SK-N-SH (cell line): ENCODE measurements around the gene LOC128125822.
A peak's percentile ranks its signal among the peaks of the same experiment; 100 is the strongest.

Experiments used
- CTCF ChIA-PET: fragments of 300-600, 350-600 bp; formaldehyde crosslinking; extraction: SDS; loops from one replicate; lab custom pipeline; 2021; lab: Yijun Ruan, JAX
- POLR2A ChIA-PET: fragments of 350-600 bp; sonication (Branson Sonifier 250); formaldehyde crosslinking; extraction: SDS; loops from one replicate; lab custom pipeline; 2020; ENCODE audit warnings: antibody characterized with exemption, inconsistent platforms; lab: Yijun Ruan, JAX
- DNase-seq: peaks from one replicate; pipeline ENCODE4 v3.0.0; 2012
- H2AFZ ChIP-seq: fragments of 200-600 bp; sonication (generic); 2 replicates; pipeline ENCODE4 v1.8.1; 2016; ENCODE audit warnings: antibody characterized with exemption, mild to moderate bottlenecking, low read depth
- H3F3A ChIP-seq: fragments of 200-600 bp; sonication (generic); replicated peaks from 2 replicates; pipeline ENCODE3; 2016; ENCODE audit warnings: antibody characterized with exemption, mild to moderate bottlenecking; ENCODE audit not compliant: insufficient read depth
- H3K27ac ChIP-seq, 2 experiments: fragments of 200-500 bp in 1 of 2; fragments of 200-600 bp in 1 of 2; sonication (Bioruptor generic) in 1 of 2; sonication (generic), shearing (Covaris generic) in 1 of 2; 2 replicates each; pipeline versions ENCODE4 v1.5.1 to v1.6.1; 2014 to 2016; ENCODE audit warnings: low read depth in 2 of 2, inconsistent platforms in 1 of 2, low read length in 1 of 2, mild to moderate bottlenecking in 1 of 2, mixed read lengths in 1 of 2
- H3K27me3 ChIP-seq: fragments of 200-600 bp; sonication (generic), shearing (Covaris generic); 2 replicates; pipeline ENCODE4 v1.6.1; 2016; ENCODE audit warnings: mixed run types; ENCODE audit not compliant: insufficient read depth
- H3K36me3 ChIP-seq, 2 experiments: fragments of 200-500 bp in 1 of 2; fragments of 200-600 bp in 1 of 2; sonication (Bioruptor generic) in 1 of 2; sonication (generic) in 1 of 2; replicated peaks in 1 of 2; 2 replicates each; pipeline versions ENCODE3 to v1.5.1; 2014 to 2016; ENCODE audit warnings: low read length in 1 of 2, mild to moderate bottlenecking in 1 of 2; ENCODE audit not compliant: insufficient read depth in 2 of 2, control insufficient read depth in 1 of 2
- H3K4me1 ChIP-seq, 2 experiments: fragments of 200-500 bp in 1 of 2; fragments of 200-600 bp in 1 of 2; sonication (Bioruptor generic) in 1 of 2; sonication (generic), shearing (Covaris generic) in 1 of 2; 2 replicates each; pipeline versions ENCODE4 v1.5.1 to v1.6.1; 2014 to 2016; ENCODE audit warnings: low read depth in 1 of 2, low read length in 1 of 2, mixed run types in 1 of 2; ENCODE audit not compliant: insufficient read depth in 2 of 2, control insufficient read depth in 1 of 2
- H3K4me2 ChIP-seq: fragments of 200-600 bp; sonication (generic), shearing (Covaris generic); 2 replicates; pipeline ENCODE4 v1.6.1; 2017; ENCODE audit warnings: mixed run types
- H3K4me3 ChIP-seq, 2 experiments: fragments of 200-500 bp in 1 of 2; fragments of 200-600 bp in 1 of 2; sonication (Bioruptor generic) in 1 of 2; sonication (generic), shearing (Covaris generic) in 1 of 2; 2 replicates each; pipeline versions ENCODE4 v1.5.1 to v1.8.1; 2014 to 2016; ENCODE audit warnings: low read depth in 2 of 2, inconsistent platforms in 1 of 2, low read length in 1 of 2, mild to moderate bottlenecking in 1 of 2, mixed read lengths in 1 of 2, moderate library complexity in 1 of 2
- H3K79me2 ChIP-seq: fragments of 200-600 bp; sonication (generic); 2 replicates; pipeline ENCODE4 v1.8.1; 2017; ENCODE audit warnings: mild to moderate bottlenecking; ENCODE audit not compliant: insufficient read depth
- H3K9ac ChIP-seq: fragments of 200-600 bp; sonication (generic); 2 replicates; pipeline ENCODE4 v1.6.1; 2017; ENCODE audit warnings: mixed run types
- H3K9me2 ChIP-seq: fragments of 200-600 bp; sonication (generic); 2 replicates; pipeline ENCODE4 v1.6.1; 2017; ENCODE audit warnings: mixed run types
- H3K9me3 ChIP-seq: fragments of 200-600 bp; sonication (generic); 2 replicates; pipeline ENCODE4 v1.6.1; 2017; ENCODE audit warnings: mixed run types, mild to moderate bottlenecking, moderate library complexity
- H4K20me1 ChIP-seq: fragments of 200-600 bp; sonication (generic); 2 replicates; pipeline ENCODE4 v1.6.1; 2017; ENCODE audit warnings: mild to moderate bottlenecking, mixed run types; ENCODE audit not compliant: insufficient read depth
- CTCF ChIP-seq: fragments of 200-600 bp; sonication (generic); IDR thresholded peaks from 2 replicates; pipeline ENCODE4 v1.6.1; 2017; ENCODE audit warnings: antibody characterized with exemption, mild to moderate bottlenecking, moderate library complexity
- ELF1 ChIP-seq: IDR thresholded peaks from 2 replicates; pipeline ENCODE4 v1.4.0; 2012
- EP300 ChIP-seq, 2 experiments: IDR thresholded peaks; 2 replicates each; pipeline versions ENCODE4 v1.4.0 to v1.6.1; 2012; ENCODE audit warnings: borderline replicate concordance in 1 of 2, low read depth in 1 of 2, low read length in 1 of 2
- EZH2phosphoT487 ChIP-seq: fragments of 200-600 bp; sonication (generic); IDR thresholded peaks from 2 replicates; pipeline ENCODE4 v1.6.1; 2017; ENCODE audit warnings: low read depth, mixed run types, mild to moderate bottlenecking, antibody characterized with exemption, moderate library complexity, borderline replicate concordance
- FOSL2 ChIP-seq: IDR thresholded peaks from 2 replicates; pipeline ENCODE4 v1.4.0; 2012; ENCODE audit warnings: low read depth, mild to moderate bottlenecking, moderate library complexity, borderline replicate concordance
- FOXJ3 ChIP-seq: sonication (generic); formaldehyde crosslinking; IDR thresholded peaks from 2 replicates; pipeline ENCODE4 v1.5.1; 2020; ENCODE audit warnings: mild to moderate bottlenecking, missing genetic modification reagents
- FOXM1 ChIP-seq: IDR thresholded peaks from 2 replicates; pipeline ENCODE4 v1.4.0; 2012; ENCODE audit warnings: low read depth, mild to moderate bottlenecking
- GABPA ChIP-seq: IDR thresholded peaks from 2 replicates; pipeline ENCODE4 v1.4.0; 2012; ENCODE audit warnings: low read depth, mild to moderate bottlenecking
- GATA2 ChIP-seq: sonication (generic); formaldehyde crosslinking; IDR thresholded peaks from 2 replicates; pipeline ENCODE4 v1.5.0; 2020; ENCODE audit warnings: mild to moderate bottlenecking, missing genetic modification reagents
- JUND ChIP-seq: IDR thresholded peaks from 2 replicates; pipeline ENCODE4 v1.4.0; 2012
- MXI1 ChIP-seq: IDR thresholded peaks from 2 replicates; pipeline ENCODE4 v1.6.1; 2012; ENCODE audit warnings: mild to moderate bottlenecking, low read depth, low read length, improper control_type of control experiment
- NFIC ChIP-seq: IDR thresholded peaks from 2 replicates; pipeline ENCODE4 v1.4.0; 2012; ENCODE audit warnings: borderline replicate concordance
- PBX3 ChIP-seq: IDR thresholded peaks from 2 replicates; pipeline ENCODE4; 2012
- POLR2AphosphoS5 ChIP-seq: IDR thresholded peaks from 2 replicates; pipeline ENCODE4 v1.6.1; 2012; ENCODE audit warnings: low read depth, low read length
- RAD21 ChIP-seq: IDR thresholded peaks from 2 replicates; pipeline ENCODE4 v1.6.1; 2012; ENCODE audit warnings: mild to moderate bottlenecking, low read length
- RCOR1 ChIP-seq: fragments of 150-350 bp; IDR thresholded peaks from 2 replicates; pipeline ENCODE4 v1.6.1; 2017; ENCODE audit warnings: antibody characterized with exemption, low read length
- RFX5 ChIP-seq: IDR thresholded peaks from 2 replicates; pipeline ENCODE4 v1.6.1; 2012; ENCODE audit warnings: mild to moderate bottlenecking, improper control_type of control experiment, low read length
- SIN3A ChIP-seq: IDR thresholded peaks from 2 replicates; pipeline ENCODE4 v1.6.1; 2012; ENCODE audit warnings: low read depth, mild to moderate bottlenecking, low read length, moderate library complexity, borderline replicate concordance
- SMC3 ChIP-seq: IDR thresholded peaks from 2 replicates; pipeline ENCODE4 v1.6.1; 2012; ENCODE audit warnings: low read depth, low read length, improper control_type of control experiment
- TAF1 ChIP-seq: IDR thresholded peaks from 2 replicates; pipeline ENCODE4 v1.6.1; 2012; ENCODE audit warnings: low read depth, mild to moderate bottlenecking, low read length, moderate library complexity, borderline replicate concordance
- TCF12 ChIP-seq: IDR thresholded peaks from 2 replicates; pipeline ENCODE4 v1.4.0; 2012
- TEAD4 ChIP-seq: IDR thresholded peaks from 2 replicates; pipeline ENCODE4 v1.4.0; 2012; ENCODE audit warnings: mild to moderate bottlenecking, borderline replicate concordance; ENCODE audit not compliant: insufficient read depth
- USF2 ChIP-seq: fragments of 150-350 bp; IDR thresholded peaks from 2 replicates; pipeline ENCODE4 v1.6.1; 2017; ENCODE audit warnings: antibody characterized with exemption, low read length, low read depth, borderline replicate concordance
- YY1 ChIP-seq: IDR thresholded peaks from 2 replicates; pipeline ENCODE4 v1.4.0; 2012; ENCODE audit warnings: low read depth, mild to moderate bottlenecking
- ZBTB33 ChIP-seq: IDR thresholded peaks from 2 replicates; pipeline ENCODE4 v1.4.0; 2012; ENCODE audit warnings: low read depth, borderline replicate concordance
- WGBS: methylation state at CpG from one replicate; pipeline ENCODE4 v1.1.6; 2017; ENCODE audit warnings: low lambda C conversion rate; 5-methylcytosine and 5-hydroxymethylcytosine counted together
- TF ChIP-seq, protein P1 (sequence below): IDR thresholded peaks from 2 replicates; pipeline ENCODE4 v1.4.0; 2012; ENCODE audit warnings: low read depth
- TF ChIP-seq, protein P2 (sequence below): IDR thresholded peaks from 2 replicates; pipeline ENCODE4 v1.4.0; 2012; ENCODE audit warnings: low read depth, borderline replicate concordance

The LOC128125822 gene

DNA sequence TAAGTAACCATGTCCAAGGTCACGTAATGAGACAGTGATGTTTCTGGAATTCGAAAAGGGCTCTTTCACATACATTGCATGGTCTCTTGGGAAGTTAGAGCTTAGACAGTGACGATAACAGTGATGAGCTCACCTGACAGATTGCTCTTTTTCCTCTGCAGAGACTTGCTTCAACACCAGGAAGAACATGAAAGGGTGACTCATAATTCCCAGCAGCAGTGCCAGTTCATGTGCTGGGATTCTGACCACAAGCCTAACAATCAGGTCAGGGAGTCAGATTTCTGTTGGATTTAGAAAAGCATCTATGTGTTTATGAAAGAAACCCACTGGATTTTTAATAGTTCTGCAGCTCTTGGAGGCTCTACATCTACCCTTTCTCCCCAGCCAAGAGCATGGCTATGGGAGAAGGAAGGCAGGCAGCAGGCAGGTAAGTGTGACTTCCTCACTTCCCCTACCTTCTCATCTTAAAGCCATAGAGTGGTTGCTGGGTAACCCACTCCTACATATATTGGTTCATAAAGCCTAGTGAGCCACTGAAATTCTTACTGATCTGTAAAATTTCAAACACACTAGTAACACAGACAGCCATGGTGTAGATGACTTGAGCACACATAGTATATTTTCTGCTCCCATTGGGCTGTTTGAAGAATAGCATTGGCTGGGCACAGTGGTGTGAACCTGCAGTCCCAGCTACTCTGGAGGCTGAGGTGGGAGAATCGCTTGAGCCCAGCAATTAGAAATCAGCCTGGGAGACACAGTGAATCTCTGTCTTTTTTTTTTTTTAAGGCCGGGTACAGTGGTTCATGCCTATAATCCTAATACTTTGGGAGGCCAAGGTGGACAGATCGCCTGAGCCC, 44.4 kb upstream of the LOC128125822 start:
- H3K4me1 ChIP-seq: peaks cover 0 to 11% of the 10 kb centered on the region in 2 experiments; a peak in 2 of 4 replicates
- peak overlapping the region; percentile 24; the same call in 1 of the 2 replicates for H3K9ac ChIP-seq
- ChIA-PET CTCF (no interaction called here), POLR2A (no interaction called here)
- no peaks in the 10 kb centered on the region for H3K36me3 ChIP-seq
- no peaks in the 10 kb centered on the region for H3K9me3 ChIP-seq
- no peak for DNase-seq
- no peaks in the 10 kb centered on the region for H4K20me1 ChIP-seq
- no peaks in the 10 kb centered on the region for H3K27me3 ChIP-seq
- H3K9me2 ChIP-seq: no peaks in the 10 kb centered on the region
- no peaks in the 10 kb centered on the region for H3K79me2 ChIP-seq
- H3K4me2 ChIP-seq: peak overlapping the region; percentile 54
- H3K4me3 ChIP-seq: no peak overlapping the region
- peak overlapping the region; percentile 8 to 76; a peak in 3 of 4 replicates for H3K27ac ChIP-seq
- 39% methylated on average over 6 of the region's 6 CpGs for WGBS
- H2AFZ ChIP-seq: no peak overlapping the region
- peaks cover 7% of the 10 kb centered on the region for H3F3A ChIP-seq
- TF ChIP-seq, protein P1, sequence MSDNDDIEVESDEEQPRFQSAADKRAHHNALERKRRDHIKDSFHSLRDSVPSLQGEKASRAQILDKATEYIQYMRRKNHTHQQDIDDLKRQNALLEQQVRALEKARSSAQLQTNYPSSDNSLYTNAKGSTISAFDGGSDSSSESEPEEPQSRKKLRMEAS: 0 out of 2 replicates have a peak, but pooled peaks have one; percentile 65
- TF ChIP-seq GABPA: no peak
- 0 out of 2 replicates have a peak, but pooled peaks have one; percentile 17 for TF ChIP-seq FOXM1
- TF ChIP-seq TCF12: peak; percentile 86
- peak; percentile 19; the same call in 1 of the 2 replicates for TF ChIP-seq SIN3A
- TF ChIP-seq RFX5: no peak
- TF ChIP-seq TEAD4: 0 out of 2 replicates have a peak, but pooled peaks have one; percentile 47
- peak; percentile 91 for TF ChIP-seq PBX3
- no peak for TF ChIP-seq FOXJ3 (CRISPR knock-in tag)
- TF ChIP-seq, protein P2, sequence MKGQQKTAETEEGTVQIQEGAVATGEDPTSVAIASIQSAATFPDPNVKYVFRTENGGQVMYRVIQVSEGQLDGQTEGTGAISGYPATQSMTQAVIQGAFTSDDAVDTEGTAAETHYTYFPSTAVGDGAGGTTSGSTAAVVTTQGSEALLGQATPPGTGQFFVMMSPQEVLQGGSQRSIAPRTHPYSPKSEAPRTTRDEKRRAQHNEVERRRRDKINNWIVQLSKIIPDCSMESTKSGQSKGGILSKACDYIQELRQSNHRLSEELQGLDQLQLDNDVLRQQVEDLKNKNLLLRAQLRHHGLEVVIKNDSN: no peak
- no peak for TF ChIP-seq USF2
- TF ChIP-seq ZBTB33: 0 out of 2 replicates have a peak, but pooled peaks have one; percentile 59
- peak; percentile 89 for TF ChIP-seq NFIC
- no peak for TF ChIP-seq RAD21
- peak; percentile 94 for TF ChIP-seq FOSL2
- TF ChIP-seq EZH2phosphoT487: no peak
- TF ChIP-seq JUND: peak; percentile 92
- no peak for TF ChIP-seq RCOR1
- TF ChIP-seq POLR2AphosphoS5: peak; percentile 32; the same call in 1 of the 2 replicates
- no peak for TF ChIP-seq CTCF
- peak; percentile 29 to 80; a peak in 3 of 4 replicates for TF ChIP-seq EP300 (IDR thresholded peaks at IDR 0.05; ENCODE audit: borderline replicate concordance in 1 of 2, low read depth in 1 of 2, low read length in 1 of 2)
- no peak for TF ChIP-seq YY1
- no peak for TF ChIP-seq SMC3
- TF ChIP-seq ELF1: peak; percentile 57; the same call in 1 of the 2 replicates
- peak; percentile 31; the same call in 1 of the 2 replicates for TF ChIP-seq TAF1
- TF ChIP-seq GATA2 (CRISPR knock-in tag): no peak
- no peak for TF ChIP-seq MXI1
